Measurements from ENCODE around the gene OR10H3.
"Not testable (repeated sequence)": the region's sequence is repeated elsewhere in the genome, so short reads cannot be mapped to it uniquely, and the experiment has no call there.

Gene OR10H3

GRCh38 chr19:15748239-15748638, 10.5 kb downstream of the OR10H3 start:
- DNase-seq (ENCODE audit: low spot score in 2 of 2) (no peak), ATAC-seq (ENCODE audit: low read depth) (no peak)
- Mint-ChIP-seq H3K4me3 (no peak overlapping the region), H3K4me1 (no peaks in the 10 kb centered on the region), H3K27ac (no peak overlapping the region), H3K9me3 (peaks cover 5% of the 10 kb centered on the region), H3K36me3 (no peaks in the 10 kb centered on the region), H3K27me3 (peaks cover 12% of the 10 kb centered on the region)

GRCh38 chr19:15758379-15758778, 20.6 kb downstream of the OR10H3 start:
- ATAC-seq (ENCODE audit: low read depth): no peak
- Mint-ChIP-seq H3K4me3 (no peak overlapping the region), H3K4me1 (no peaks in the 10 kb centered on the region), H3K27ac (no peak overlapping the region), H3K9me3 (peaks cover 3% of the 10 kb centered on the region), H3K36me3 (peaks cover 1% of the 10 kb centered on the region), H3K27me3 (peaks cover 21% of the 10 kb centered on the region)
- no peak for DNase-seq (ENCODE audit: low spot score in 2 of 2)

- Mint-ChIP-seq H3K36me3 (peaks cover 1% of the 10 kb centered on the region), H3K27me3 (peaks cover 26% of the 10 kb centered on the region), H3K4me3 (no peak overlapping the region), H3K27ac (no peak overlapping the region), H3K9me3 (peaks cover 8% of the 10 kb centered on the region), H3K4me1 (no peaks in the 10 kb centered on the region)
- ATAC-seq (ENCODE audit: low read depth) (no peak), DNase-seq (ENCODE audit: low spot score in 2 of 2) (no peak)
Observed at GRCh38 chr19:15759962-15760565, 22.3 kb downstream of the OR10H3 start.

GRCh38 chr19:15769586-15769985, 31.8 kb downstream of the OR10H3 start:
- ATAC-seq (ENCODE audit: low read depth): no peak
- H3K4me1 Mint-ChIP-seq: no peaks in the 10 kb centered on the region
- no peaks in the 10 kb centered on the region for H3K36me3 Mint-ChIP-seq
- H3K4me3 Mint-ChIP-seq: no peak overlapping the region
- H3K27ac Mint-ChIP-seq: no peak overlapping the region
- H3K27me3 Mint-ChIP-seq: peaks cover 30% of the 10 kb centered on the region
- H3K9me3 Mint-ChIP-seq: peaks cover 4% of the 10 kb centered on the region
- DNase-seq (ENCODE audit: low spot score in 2 of 2): no peak

GRCh38 chr19:15774159-15774558, 36.4 kb downstream of the OR10H3 start:
- not testable (repeated sequence) for H3K27ac Mint-ChIP-seq; DNase-seq (ENCODE audit: low spot score in 2 of 2); H3K4me1 Mint-ChIP-seq; H3K4me3 Mint-ChIP-seq; ATAC-seq (ENCODE audit: low read depth); H3K9me3 Mint-ChIP-seq; H3K36me3 Mint-ChIP-seq
- peaks cover 36% of the 10 kb centered on the region for H3K27me3 Mint-ChIP-seq

- Mint-ChIP-seq H3K27me3 (peaks cover 33% of the 10 kb centered on the region), H3K4me3 (no peak overlapping the region), H3K9me3 (no peaks in the 10 kb centered on the region), H3K36me3 (peaks cover 2% of the 10 kb centered on the region), H3K27ac (no peak overlapping the region), H3K4me1 (no peaks in the 10 kb centered on the region)
- no peak for DNase-seq (ENCODE audit: low spot score in 2 of 2)
- no peak for ATAC-seq (ENCODE audit: low read depth)
Observed at GRCh38 chr19:15775249-15775648, 37.5 kb downstream of the OR10H3 start.

- Mint-ChIP-seq H3K4me3 (no peak overlapping the region), H3K9me3 (no peaks in the 10 kb centered on the region), H3K27ac (no peak overlapping the region), H3K27me3 (peaks cover 31% of the 10 kb centered on the region), H3K4me1 (no peaks in the 10 kb centered on the region), H3K36me3 (peaks cover 2% of the 10 kb centered on the region)
- DNase-seq (ENCODE audit: low spot score in 2 of 2) (no peak), ATAC-seq (ENCODE audit: low read depth) (no peak)
Observed at GRCh38 chr19:15776264-15776663, 38.5 kb downstream of the OR10H3 start.

- Mint-ChIP-seq H3K36me3 (peaks cover 2% of the 10 kb centered on the region), H3K4me1 (no peaks in the 10 kb centered on the region), H3K27ac (no peak overlapping the region), H3K9me3 (no peaks in the 10 kb centered on the region), H3K27me3 (peaks cover 24% of the 10 kb centered on the region), H3K4me3 (no peak overlapping the region)
- DNase-seq (ENCODE audit: low spot score in 2 of 2) (no peak), ATAC-seq (ENCODE audit: low read depth) (no peak)
Observed at GRCh38 chr19:15776991-15777970, 39.5 kb downstream of the OR10H3 start.

GRCh38 chr19:15779756-15780476, 42.1 kb downstream of the OR10H3 start:
- no peaks in the 10 kb centered on the region for H3K9me3 Mint-ChIP-seq
- H3K27ac Mint-ChIP-seq: no peak overlapping the region
- no peak for ATAC-seq (ENCODE audit: low read depth)
- H3K4me3 Mint-ChIP-seq: no peak overlapping the region
- H3K27me3 Mint-ChIP-seq: peaks cover 14% of the 10 kb centered on the region
- peaks cover 2% of the 10 kb centered on the region for H3K36me3 Mint-ChIP-seq
- H3K4me1 Mint-ChIP-seq: no peaks in the 10 kb centered on the region
- DNase-seq (ENCODE audit: low spot score in 2 of 2): no peak

- Mint-ChIP-seq H3K27ac (no peak overlapping the region), H3K4me1 (no peaks in the 10 kb centered on the region), H3K9me3 (no peaks in the 10 kb centered on the region), H3K4me3 (no peak overlapping the region), H3K27me3 (peaks cover 9% of the 10 kb centered on the region), H3K36me3 (peaks cover 2% of the 10 kb centered on the region)
- ATAC-seq (ENCODE audit: low read depth) (no peak), DNase-seq (ENCODE audit: low spot score in 2 of 2) (no peak)
Observed at GRCh38 chr19:15780610-15781418, 43.0 kb downstream of the OR10H3 start.

GRCh38 chr19:15781661-15782060, 43.9 kb downstream of the OR10H3 start:
- H3K27me3 Mint-ChIP-seq: peaks cover 4% of the 10 kb centered on the region
- H3K27ac Mint-ChIP-seq: no peak overlapping the region
- H3K36me3 Mint-ChIP-seq: peaks cover 2% of the 10 kb centered on the region
- H3K9me3 Mint-ChIP-seq: no peaks in the 10 kb centered on the region
- no peak for ATAC-seq (ENCODE audit: low read depth)
- DNase-seq (ENCODE audit: low spot score in 2 of 2): no peak
- H3K4me1 Mint-ChIP-seq: no peaks in the 10 kb centered on the region
- H3K4me3 Mint-ChIP-seq: no peak overlapping the region

GRCh38 chr19:15782211-15782610, 44.4 kb downstream of the OR10H3 start:
- Mint-ChIP-seq H3K4me3 (no peak overlapping the region), H3K27me3 (peaks cover 6% of the 10 kb centered on the region), H3K36me3 (peaks cover 2% of the 10 kb centered on the region), H3K9me3 (peaks cover 2% of the 10 kb centered on the region), H3K27ac (no peak overlapping the region), H3K4me1 (peaks cover 1% of the 10 kb centered on the region)
- ATAC-seq (ENCODE audit: low read depth) (no peak), DNase-seq (ENCODE audit: low spot score in 2 of 2) (no peak)

- not testable (repeated sequence) for H3K4me3 Mint-ChIP-seq; H3K27ac Mint-ChIP-seq; H3K4me1 Mint-ChIP-seq; ATAC-seq (ENCODE audit: low read depth); H3K9me3 Mint-ChIP-seq; DNase-seq (ENCODE audit: low spot score in 2 of 2); H3K27me3 Mint-ChIP-seq; H3K36me3 Mint-ChIP-seq
Observed at GRCh38 chr19:15782896-15783295, 45.1 kb downstream of the OR10H3 start.

All from memory B cell (primary cell).